ENCODE results near the gene SFT2D1.
"Not testable (repeated sequence)": the region's sequence is repeated elsewhere in the genome, so short reads cannot be mapped to it uniquely, and the experiment has no call there.

The SFT2D1 gene

DNA sequence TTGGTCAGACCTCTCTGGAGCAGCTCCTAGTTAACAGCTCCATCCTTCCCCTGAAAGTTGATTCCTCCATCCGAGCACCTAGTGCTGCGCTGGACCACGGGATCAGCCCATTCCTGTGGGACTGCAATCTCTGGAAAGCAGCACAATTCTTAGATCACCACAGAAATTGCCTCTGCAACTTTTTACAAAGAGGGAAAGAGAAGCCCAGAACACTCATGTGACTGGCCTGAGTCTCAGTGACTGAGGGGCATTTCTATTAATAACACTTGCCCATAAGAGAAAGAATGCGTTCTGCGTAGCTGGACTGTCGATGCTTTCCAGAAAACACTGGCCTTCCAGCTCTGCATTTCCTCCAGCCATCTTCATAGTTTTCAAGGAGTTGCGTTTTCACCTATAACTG, 22.1 kb upstream of the SFT2D1 start:
- TF ChIP-seq, protein P1, sequence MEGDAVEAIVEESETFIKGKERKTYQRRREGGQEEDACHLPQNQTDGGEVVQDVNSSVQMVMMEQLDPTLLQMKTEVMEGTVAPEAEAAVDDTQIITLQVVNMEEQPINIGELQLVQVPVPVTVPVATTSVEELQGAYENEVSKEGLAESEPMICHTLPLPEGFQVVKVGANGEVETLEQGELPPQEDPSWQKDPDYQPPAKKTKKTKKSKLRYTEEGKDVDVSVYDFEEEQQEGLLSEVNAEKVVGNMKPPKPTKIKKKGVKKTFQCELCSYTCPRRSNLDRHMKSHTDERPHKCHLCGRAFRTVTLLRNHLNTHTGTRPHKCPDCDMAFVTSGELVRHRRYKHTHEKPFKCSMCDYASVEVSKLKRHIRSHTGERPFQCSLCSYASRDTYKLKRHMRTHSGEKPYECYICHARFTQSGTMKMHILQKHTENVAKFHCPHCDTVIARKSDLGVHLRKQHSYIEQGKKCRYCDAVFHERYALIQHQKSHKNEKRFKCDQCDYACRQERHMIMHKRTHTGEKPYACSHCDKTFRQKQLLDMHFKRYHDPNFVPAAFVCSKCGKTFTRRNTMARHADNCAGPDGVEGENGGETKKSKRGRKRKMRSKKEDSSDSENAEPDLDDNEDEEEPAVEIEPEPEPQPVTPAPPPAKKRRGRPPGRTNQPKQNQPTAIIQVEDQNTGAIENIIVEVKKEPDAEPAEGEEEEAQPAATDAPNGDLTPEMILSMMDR (IDR thresholded peaks at IDR 0.05; ENCODE audit: control insufficient read depth, extremely low read depth, insufficient read depth): no peak
- no peak overlapping the region for H3K4me3 ChIP-seq (ENCODE audit: low read depth, low read length)
- no peak for DNase-seq (ENCODE audit: low read depth)

- H3K4me3 ChIP-seq (ENCODE audit: low read depth, low read length); DNase-seq (ENCODE audit: low read depth): not testable (repeated sequence)
These were observed 20.1 kb upstream of the SFT2D1 start for GRCh38 chr6:166362427-166362826.

- DNase-seq (ENCODE audit: low read depth): no peak
- H3K4me3 ChIP-seq (ENCODE audit: low read depth, low read length): no peak overlapping the region
- TF ChIP-seq, protein P1 (IDR thresholded peaks at IDR 0.05; ENCODE audit: control insufficient read depth, extremely low read depth, insufficient read depth): no peak
These were observed 18.7 kb upstream of the SFT2D1 start for GRCh38 chr6:166361077-166361429.

- TF ChIP-seq, protein P1 (IDR thresholded peaks at IDR 0.05; ENCODE audit: control insufficient read depth, extremely low read depth, insufficient read depth): no peak
- H3K4me3 ChIP-seq (ENCODE audit: low read depth, low read length): no peak overlapping the region
- no peak for DNase-seq (ENCODE audit: low read depth)
These were observed 18.1 kb upstream of the SFT2D1 start for GRCh38 chr6:166360243-166361076.

DNA sequence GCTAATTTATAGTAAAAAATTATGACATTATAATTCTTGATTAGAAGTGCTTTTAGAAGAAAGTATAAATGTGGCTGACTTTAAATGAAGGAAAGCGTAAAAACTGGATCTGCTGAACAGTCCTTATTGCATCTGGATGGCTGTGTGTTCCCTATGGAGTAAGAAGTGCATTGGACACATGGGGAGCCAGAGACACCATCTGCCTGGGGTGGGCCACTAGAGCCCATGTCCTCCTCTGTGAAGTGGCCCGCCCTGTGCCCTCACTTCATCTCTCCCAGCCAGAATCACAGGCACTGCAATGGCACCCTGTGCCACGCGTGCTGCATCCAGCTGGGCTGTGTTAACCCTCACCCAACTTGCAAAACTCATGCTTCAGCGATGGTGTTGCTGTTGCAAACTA, 13.2 kb upstream of the SFT2D1 start:
- DNase-seq (ENCODE audit: low read depth): no peak
- TF ChIP-seq, protein P1 (IDR thresholded peaks at IDR 0.05; ENCODE audit: control insufficient read depth, extremely low read depth, insufficient read depth): no peak
- H3K4me3 ChIP-seq (ENCODE audit: low read depth, low read length): no peak overlapping the region

DNA sequence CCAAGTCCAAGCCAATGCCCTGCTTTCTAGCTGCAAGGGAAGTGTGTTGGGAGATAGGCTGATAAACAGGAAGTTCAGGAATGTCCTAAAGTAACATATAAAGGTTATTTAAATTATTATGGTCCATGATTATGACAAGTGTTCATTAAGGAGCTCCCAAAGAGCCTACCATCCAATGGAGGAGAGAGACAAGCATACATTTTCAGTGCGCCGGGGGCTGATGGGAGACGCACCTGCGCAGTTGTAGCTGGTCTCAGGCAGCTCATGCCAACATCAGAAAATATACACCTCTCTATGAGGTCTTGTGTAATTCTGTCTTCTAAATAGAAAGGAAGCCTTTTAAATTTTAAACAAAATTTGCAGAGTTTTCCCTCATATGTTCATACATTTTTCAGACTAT, 12.6 kb upstream of the SFT2D1 start:
- no peak for DNase-seq (ENCODE audit: low read depth)
- no peak overlapping the region for H3K4me3 ChIP-seq (ENCODE audit: low read depth, low read length)
- TF ChIP-seq, protein P1 (IDR thresholded peaks at IDR 0.05; ENCODE audit: control insufficient read depth, extremely low read depth, insufficient read depth): no peak

GRCh38 chr6:166354143-166354542, 11.8 kb upstream of the SFT2D1 start:
- no peak for DNase-seq (ENCODE audit: low read depth)
- TF ChIP-seq, protein P1 (IDR thresholded peaks at IDR 0.05; ENCODE audit: control insufficient read depth, extremely low read depth, insufficient read depth): no peak
- no peak overlapping the region for H3K4me3 ChIP-seq (ENCODE audit: low read depth, low read length)

Data from LNCaP clone FGC (cell line).